IMR-90 (cell line): Measurements from ENCODE around the gene DCTD.

Experiments
- CEBPB ChIP-seq: IDR thresholded peaks from 2 replicates; pipeline ENCODE4 v1.6.1; 2012; ENCODE audit warnings: low read depth, low read length, improper control_type of control experiment
- MAZ ChIP-seq: IDR thresholded peaks from 2 replicates; pipeline ENCODE4 v1.6.1; 2012; ENCODE audit warnings: low read depth, mild to moderate bottlenecking, low read length, improper control_type of control experiment, moderate library complexity, borderline replicate concordance
- RCOR1 ChIP-seq: IDR thresholded peaks from 2 replicates; pipeline ENCODE4 v1.6.1; 2012; ENCODE audit warnings: mild to moderate bottlenecking, low read length, improper control_type of control experiment; ENCODE audit not compliant: insufficient replicate concordance
- TF ChIP-seq, protein P1 (sequence below): conservative IDR thresholded peaks from 2 replicates; pipeline ENCODE4 v1.5.1; 2012; ENCODE audit warnings: mild to moderate bottlenecking, low read depth, low read length, improper control_type of control experiment

DNA sequence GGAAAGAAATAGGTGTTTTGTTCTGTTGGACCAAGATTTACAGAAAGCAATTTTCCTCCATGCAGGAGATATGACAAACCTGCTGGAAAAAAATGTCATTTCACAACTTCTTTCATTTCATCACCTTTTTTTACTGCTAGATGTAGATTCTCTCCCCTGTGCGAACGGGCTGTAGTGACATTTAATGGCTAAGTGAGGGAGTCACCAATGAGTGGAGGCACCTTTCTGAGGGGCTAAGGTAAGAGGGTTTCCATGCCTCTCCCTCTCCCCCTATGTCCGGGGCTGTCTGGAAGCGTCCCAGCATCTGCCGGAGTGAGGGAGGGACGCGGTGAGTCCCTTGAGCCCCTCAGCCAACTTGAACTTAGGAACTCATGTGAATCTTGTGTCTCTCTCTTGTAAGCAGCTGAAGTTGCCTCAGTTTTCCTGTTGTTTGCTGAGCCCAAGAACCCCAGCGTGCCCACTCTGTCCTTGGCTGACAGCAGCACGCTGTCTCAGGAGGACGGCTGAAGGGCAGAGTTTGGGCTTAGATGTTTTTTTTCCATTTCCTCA lies 42.3 kb downstream of the DCTD start:
- TF ChIP-seq RCOR1: no peak
- no peak for TF ChIP-seq MAZ
- TF ChIP-seq, protein P1, sequence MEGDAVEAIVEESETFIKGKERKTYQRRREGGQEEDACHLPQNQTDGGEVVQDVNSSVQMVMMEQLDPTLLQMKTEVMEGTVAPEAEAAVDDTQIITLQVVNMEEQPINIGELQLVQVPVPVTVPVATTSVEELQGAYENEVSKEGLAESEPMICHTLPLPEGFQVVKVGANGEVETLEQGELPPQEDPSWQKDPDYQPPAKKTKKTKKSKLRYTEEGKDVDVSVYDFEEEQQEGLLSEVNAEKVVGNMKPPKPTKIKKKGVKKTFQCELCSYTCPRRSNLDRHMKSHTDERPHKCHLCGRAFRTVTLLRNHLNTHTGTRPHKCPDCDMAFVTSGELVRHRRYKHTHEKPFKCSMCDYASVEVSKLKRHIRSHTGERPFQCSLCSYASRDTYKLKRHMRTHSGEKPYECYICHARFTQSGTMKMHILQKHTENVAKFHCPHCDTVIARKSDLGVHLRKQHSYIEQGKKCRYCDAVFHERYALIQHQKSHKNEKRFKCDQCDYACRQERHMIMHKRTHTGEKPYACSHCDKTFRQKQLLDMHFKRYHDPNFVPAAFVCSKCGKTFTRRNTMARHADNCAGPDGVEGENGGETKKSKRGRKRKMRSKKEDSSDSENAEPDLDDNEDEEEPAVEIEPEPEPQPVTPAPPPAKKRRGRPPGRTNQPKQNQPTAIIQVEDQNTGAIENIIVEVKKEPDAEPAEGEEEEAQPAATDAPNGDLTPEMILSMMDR: no peak
- TF ChIP-seq CEBPB: no peak
